ENCODE data around the gene RNU1-4. TPM values are rescaled to one million over a fixed set of nuclear protein-coding genes. Genes with fewer than 3 reads are reported as not detected.
"Not testable (repeated sequence)": the region's sequence is repeated elsewhere in the genome, so short reads cannot be mapped to it uniquely, and the experiment has no call there.

RNU1-4 gene
- total RNA-seq, 6 experiments from 2014 or later: 1,191 to 2,394 (median 1,819) TPM

- H3K27ac Mint-ChIP-seq; H3K27me3 Mint-ChIP-seq (ENCODE audit: insufficient read depth): not testable (repeated sequence)
Measured at GRCh38 chr1:16781033-16781432, 40.7 kb downstream of the RNU1-4 start.

GRCh38 chr1:16781625-16782024, 41.3 kb downstream of the RNU1-4 start:
- not testable (repeated sequence) for H3K9me3 Mint-ChIP-seq; DNase-seq; H3K36me3 Mint-ChIP-seq (ENCODE audit: low read depth); H3K27me3 Mint-ChIP-seq (ENCODE audit: insufficient read depth); H3K4me1 Mint-ChIP-seq (ENCODE audit: low read depth); H3K4me3 Mint-ChIP-seq; H3K27ac Mint-ChIP-seq

More at GRCh38 chr1:16781033-16781432, 40.7 kb downstream of the RNU1-4 start:
- not testable (repeated sequence) for H3K9me3 Mint-ChIP-seq; DNase-seq; H3K36me3 Mint-ChIP-seq (ENCODE audit: low read depth); H3K4me3 Mint-ChIP-seq; H3K4me1 Mint-ChIP-seq (ENCODE audit: low read depth)

GRCh38 chr1:16784955-16785354, 44.6 kb downstream of the RNU1-4 start:
- H3K36me3 Mint-ChIP-seq (ENCODE audit: low read depth); DNase-seq; H3K4me3 Mint-ChIP-seq; H3K9me3 Mint-ChIP-seq; H3K4me1 Mint-ChIP-seq (ENCODE audit: low read depth); H3K27me3 Mint-ChIP-seq (ENCODE audit: insufficient read depth); H3K27ac Mint-ChIP-seq: not testable (repeated sequence)

- H3K27ac Mint-ChIP-seq; H3K36me3 Mint-ChIP-seq (ENCODE audit: low read depth); DNase-seq; H3K4me1 Mint-ChIP-seq (ENCODE audit: low read depth); H3K9me3 Mint-ChIP-seq; H3K27me3 Mint-ChIP-seq (ENCODE audit: insufficient read depth); H3K4me3 Mint-ChIP-seq: not testable (repeated sequence)
Measured at GRCh38 chr1:16786362-16786761, 46.0 kb downstream of the RNU1-4 start.

GRCh38 chr1:16787175-16787574, 46.9 kb downstream of the RNU1-4 start:
- not testable (repeated sequence) for H3K4me3 Mint-ChIP-seq; H3K36me3 Mint-ChIP-seq (ENCODE audit: low read depth); H3K27me3 Mint-ChIP-seq (ENCODE audit: insufficient read depth); H3K9me3 Mint-ChIP-seq; H3K27ac Mint-ChIP-seq; DNase-seq; H3K4me1 Mint-ChIP-seq (ENCODE audit: low read depth)

GRCh38 chr1:16787711-16788110, 47.4 kb downstream of the RNU1-4 start:
- H3K4me1 Mint-ChIP-seq (ENCODE audit: low read depth); H3K9me3 Mint-ChIP-seq; H3K36me3 Mint-ChIP-seq (ENCODE audit: low read depth); DNase-seq; H3K27me3 Mint-ChIP-seq (ENCODE audit: insufficient read depth); H3K27ac Mint-ChIP-seq; H3K4me3 Mint-ChIP-seq: not testable (repeated sequence)

Other genes with a start within 250 kb of the RNU1-4 start
- 1,000 to 10,000 TPM; 1,191 to 2,394 (median 1,819) TPM for gene RNU1-1, start 226.2 kb upstream of the RNU1-4 start, total RNA-seq (2021; fragmentation: NEBNext Ultra II Directional; extraction: Animal tissue kit (Norgen Biotek cat#: 25700))
- gene NBPF1, start 127.0 kb upstream of the RNU1-4 start, total RNA-seq (2021; fragmentation: NEBNext Ultra II Directional; extraction: Animal tissue kit (Norgen Biotek cat#: 25700)): 10 to 100 TPM; 37.0 to 43.3 (median 39.0) TPM
- 1,000 to 10,000 TPM; 1,191 to 2,394 (median 1,819) TPM for gene RNU1-3, start 73.6 kb upstream of the RNU1-4 start, total RNA-seq (2021; fragmentation: NEBNext Ultra II Directional; extraction: Animal tissue kit (Norgen Biotek cat#: 25700))
- gene RNU1-2, start 155.5 kb downstream of the RNU1-4 start, total RNA-seq (2021; fragmentation: NEBNext Ultra II Directional; extraction: Animal tissue kit (Norgen Biotek cat#: 25700)): 1,000 to 10,000 TPM; 1,191 to 2,394 (median 1,819) TPM
- 10 to 100 TPM; 10.3 to 14.6 (median 12.5) TPM for gene CROCC, start 181.4 kb downstream of the RNU1-4 start, total RNA-seq (2021; fragmentation: NEBNext Ultra II Directional; extraction: Animal tissue kit (Norgen Biotek cat#: 25700))
- gene MFAP2, start 240.1 kb downstream of the RNU1-4 start, total RNA-seq (2021; fragmentation: NEBNext Ultra II Directional; extraction: Animal tissue kit (Norgen Biotek cat#: 25700)): 10 to 100 TPM; 33.7 to 53.4 (median 47.5) TPM